HG03378 (cell line): ENCODE results near the gene PAX3.

Source experiments
- ATAC-seq: cut with Tn5 transposase; IDR thresholded peaks from one replicate; pipeline ENCODE4 v1.9.1; 2021; ENCODE audit warnings: mild to moderate bottlenecking, moderate library complexity; ENCODE audit not compliant: unreplicated experiment

Gene PAX3

GRCh38 chr2:222232372-222232771 lies 66.4 kb downstream of the PAX3 start:
- ATAC-seq = no peak

- ATAC-seq = no peak
Observed at GRCh38 chr2:222228054-222228453, 70.7 kb downstream of the PAX3 start.

- ATAC-seq = no peak
Observed at GRCh38 chr2:222218786-222219185, 80.0 kb downstream of the PAX3 start.

- no peak for ATAC-seq
Observed at GRCh38 chr2:222217712-222218111, 81.1 kb downstream of the PAX3 start.

GRCh38 chr2:222214885-222215284 lies 83.9 kb downstream of the PAX3 start:
- ATAC-seq = no peak

GRCh38 chr2:222213049-222213448 lies 85.7 kb downstream of the PAX3 start:
- no peak for ATAC-seq

- no peak for ATAC-seq
Observed at GRCh38 chr2:222212571-222212970, 86.2 kb downstream of the PAX3 start.

GRCh38 chr2:222208010-222208690 lies 90.6 kb downstream of the PAX3 start:
- no peak for ATAC-seq

GRCh38 chr2:222205136-222205535 lies 93.7 kb downstream of the PAX3 start:
- no peak for ATAC-seq

GRCh38 chr2:222203041-222203440 lies 95.8 kb downstream of the PAX3 start:
- ATAC-seq = no peak

GRCh38 chr2:222196159-222196558 lies 102.6 kb downstream of the PAX3 start:
- ATAC-seq = no peak

GRCh38 chr2:222194669-222195068 lies 104.1 kb downstream of the PAX3 start:
- ATAC-seq = no peak

GRCh38 chr2:222193328-222193983 lies 105.3 kb downstream of the PAX3 start:
- no peak for ATAC-seq

- ATAC-seq = no peak
Observed at GRCh38 chr2:222180619-222181018, 118.2 kb downstream of the PAX3 start.

GRCh38 chr2:222179592-222179991 lies 119.2 kb downstream of the PAX3 start:
- ATAC-seq = no peak

GRCh38 chr2:222178450-222178849 lies 120.3 kb downstream of the PAX3 start:
- ATAC-seq = no peak

GRCh38 chr2:222176890-222177289 lies 121.9 kb downstream of the PAX3 start:
- ATAC-seq = no peak

GRCh38 chr2:222174450-222174849 lies 124.3 kb downstream of the PAX3 start:
- ATAC-seq = no peak

GRCh38 chr2:222169346-222169745 lies 129.5 kb downstream of the PAX3 start:
- ATAC-seq = no peak

- ATAC-seq = no peak
Observed at GRCh38 chr2:222167762-222168161, 131.0 kb downstream of the PAX3 start.

GRCh38 chr2:222160944-222161343 lies 137.9 kb downstream of the PAX3 start:
- no peak for ATAC-seq

GRCh38 chr2:222160125-222160524 lies 138.7 kb downstream of the PAX3 start:
- no peak for ATAC-seq

GRCh38 chr2:222159221-222159620 lies 139.6 kb downstream of the PAX3 start:
- ATAC-seq = no peak
